ENCODE measurements around the gene WFDC1.

DNA sequence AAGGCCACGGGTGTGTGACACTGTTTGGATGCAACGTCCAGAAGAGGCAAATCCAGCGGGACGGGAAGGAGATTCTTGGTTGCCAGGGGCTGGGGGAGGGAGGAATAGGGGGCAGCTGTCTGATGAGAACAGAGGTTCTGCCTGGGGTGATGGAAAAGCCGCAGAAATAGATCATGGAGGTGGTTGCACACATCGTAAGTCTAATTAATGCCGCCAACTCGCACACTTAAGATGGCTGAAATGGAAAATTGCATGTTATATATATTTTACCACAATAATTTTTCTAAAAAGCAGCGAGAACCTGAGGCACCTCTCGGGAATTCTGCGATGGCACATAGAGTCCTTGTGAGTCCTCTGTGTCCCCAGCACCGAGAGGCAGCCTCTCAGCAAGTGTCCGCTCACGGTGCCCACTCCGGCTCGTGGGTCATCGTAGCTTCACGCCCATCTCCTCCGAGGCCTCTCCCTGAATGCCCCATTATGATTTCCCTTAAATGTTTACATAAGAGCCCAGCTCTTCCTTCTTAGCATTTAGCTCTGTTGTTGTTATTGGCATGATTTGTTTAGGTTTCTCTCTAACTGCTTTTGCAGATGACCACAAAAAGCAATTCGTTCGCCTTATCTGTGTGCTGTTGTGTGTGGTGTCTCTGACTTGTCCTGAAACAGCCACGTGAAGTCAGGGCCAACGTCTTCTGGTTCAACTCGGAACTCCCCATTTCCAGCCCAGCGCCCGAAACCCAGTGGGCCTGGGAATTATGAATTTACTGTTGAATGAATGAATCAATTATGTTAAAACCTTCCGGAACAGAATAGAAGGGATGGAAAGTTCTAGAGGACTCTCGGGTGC lies 7.7 kb downstream of the WFDC1 start:
- TF ChIP-seq, protein P1, sequence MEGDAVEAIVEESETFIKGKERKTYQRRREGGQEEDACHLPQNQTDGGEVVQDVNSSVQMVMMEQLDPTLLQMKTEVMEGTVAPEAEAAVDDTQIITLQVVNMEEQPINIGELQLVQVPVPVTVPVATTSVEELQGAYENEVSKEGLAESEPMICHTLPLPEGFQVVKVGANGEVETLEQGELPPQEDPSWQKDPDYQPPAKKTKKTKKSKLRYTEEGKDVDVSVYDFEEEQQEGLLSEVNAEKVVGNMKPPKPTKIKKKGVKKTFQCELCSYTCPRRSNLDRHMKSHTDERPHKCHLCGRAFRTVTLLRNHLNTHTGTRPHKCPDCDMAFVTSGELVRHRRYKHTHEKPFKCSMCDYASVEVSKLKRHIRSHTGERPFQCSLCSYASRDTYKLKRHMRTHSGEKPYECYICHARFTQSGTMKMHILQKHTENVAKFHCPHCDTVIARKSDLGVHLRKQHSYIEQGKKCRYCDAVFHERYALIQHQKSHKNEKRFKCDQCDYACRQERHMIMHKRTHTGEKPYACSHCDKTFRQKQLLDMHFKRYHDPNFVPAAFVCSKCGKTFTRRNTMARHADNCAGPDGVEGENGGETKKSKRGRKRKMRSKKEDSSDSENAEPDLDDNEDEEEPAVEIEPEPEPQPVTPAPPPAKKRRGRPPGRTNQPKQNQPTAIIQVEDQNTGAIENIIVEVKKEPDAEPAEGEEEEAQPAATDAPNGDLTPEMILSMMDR (conservative IDR thresholded peaks at IDR 0.05; ENCODE audit: low read depth in 2 of 2) = no peak
- TF ChIP-seq EZH2phosphoT487 (IDR thresholded peaks at IDR 0.05; ENCODE audit: unreplicated experiment) (no peak), POLR2AphosphoS5 (IDR thresholded peaks at IDR 0.05; ENCODE audit: low read depth) (no peak), EZH2 (IDR thresholded peaks at IDR 0.05; ENCODE audit: low read depth, unreplicated experiment) (no peak), CREB1 (CRISPR knock-in tag; IDR thresholded peaks at IDR 0.05; ENCODE audit: low read depth) (no peak), ZNF114 (CRISPR knock-in tag; IDR thresholded peaks at IDR 0.05) (no peak), JUNB (IDR thresholded peaks at IDR 0.05; ENCODE audit: unreplicated experiment) (no peak)
- TF ChIP-seq, protein P2, sequence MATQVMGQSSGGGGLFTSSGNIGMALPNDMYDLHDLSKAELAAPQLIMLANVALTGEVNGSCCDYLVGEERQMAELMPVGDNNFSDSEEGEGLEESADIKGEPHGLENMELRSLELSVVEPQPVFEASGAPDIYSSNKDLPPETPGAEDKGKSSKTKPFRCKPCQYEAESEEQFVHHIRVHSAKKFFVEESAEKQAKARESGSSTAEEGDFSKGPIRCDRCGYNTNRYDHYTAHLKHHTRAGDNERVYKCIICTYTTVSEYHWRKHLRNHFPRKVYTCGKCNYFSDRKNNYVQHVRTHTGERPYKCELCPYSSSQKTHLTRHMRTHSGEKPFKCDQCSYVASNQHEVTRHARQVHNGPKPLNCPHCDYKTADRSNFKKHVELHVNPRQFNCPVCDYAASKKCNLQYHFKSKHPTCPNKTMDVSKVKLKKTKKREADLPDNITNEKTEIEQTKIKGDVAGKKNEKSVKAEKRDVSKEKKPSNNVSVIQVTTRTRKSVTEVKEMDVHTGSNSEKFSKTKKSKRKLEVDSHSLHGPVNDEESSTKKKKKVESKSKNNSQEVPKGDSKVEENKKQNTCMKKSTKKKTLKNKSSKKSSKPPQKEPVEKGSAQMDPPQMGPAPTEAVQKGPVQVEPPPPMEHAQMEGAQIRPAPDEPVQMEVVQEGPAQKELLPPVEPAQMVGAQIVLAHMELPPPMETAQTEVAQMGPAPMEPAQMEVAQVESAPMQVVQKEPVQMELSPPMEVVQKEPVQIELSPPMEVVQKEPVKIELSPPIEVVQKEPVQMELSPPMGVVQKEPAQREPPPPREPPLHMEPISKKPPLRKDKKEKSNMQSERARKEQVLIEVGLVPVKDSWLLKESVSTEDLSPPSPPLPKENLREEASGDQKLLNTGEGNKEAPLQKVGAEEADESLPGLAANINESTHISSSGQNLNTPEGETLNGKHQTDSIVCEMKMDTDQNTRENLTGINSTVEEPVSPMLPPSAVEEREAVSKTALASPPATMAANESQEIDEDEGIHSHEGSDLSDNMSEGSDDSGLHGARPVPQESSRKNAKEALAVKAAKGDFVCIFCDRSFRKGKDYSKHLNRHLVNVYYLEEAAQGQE (IDR thresholded peaks at IDR 0.05; ENCODE audit: unreplicated experiment) = no peak
- TF ChIP-seq, protein P3, sequence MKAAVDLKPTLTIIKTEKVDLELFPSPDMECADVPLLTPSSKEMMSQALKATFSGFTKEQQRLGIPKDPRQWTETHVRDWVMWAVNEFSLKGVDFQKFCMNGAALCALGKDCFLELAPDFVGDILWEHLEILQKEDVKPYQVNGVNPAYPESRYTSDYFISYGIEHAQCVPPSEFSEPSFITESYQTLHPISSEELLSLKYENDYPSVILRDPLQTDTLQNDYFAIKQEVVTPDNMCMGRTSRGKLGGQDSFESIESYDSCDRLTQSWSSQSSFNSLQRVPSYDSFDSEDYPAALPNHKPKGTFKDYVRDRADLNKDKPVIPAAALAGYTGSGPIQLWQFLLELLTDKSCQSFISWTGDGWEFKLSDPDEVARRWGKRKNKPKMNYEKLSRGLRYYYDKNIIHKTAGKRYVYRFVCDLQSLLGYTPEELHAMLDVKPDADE (IDR thresholded peaks at IDR 0.05) = no peak
